ENCODE results near the gene SASH1.

GRCh38 chr6:148450866-148451265 is 108.2 kb downstream of the SASH1 start:
- TF ChIP-seq POLR2AphosphoS5 (IDR thresholded peaks at IDR 0.05) (no peak), CTCF (IDR thresholded peaks at IDR 0.05) (no peak)
